Liver (tissue), 9 donors: ENCODE measurements around the gene NOL6. TPM values are rescaled to one million over a fixed set of nuclear protein-coding genes. Genes with fewer than 3 reads are reported as not detected.
A peak's percentile ranks its signal among the peaks of the same experiment; 100 is the strongest.

Source experiments
- DNase-seq: peaks from one replicate; pipeline ENCODE4 v3.0.0-alpha.2; 2017; ENCODE audit warnings: low spot score
- H3K27ac ChIP-seq, 2 donors: one replicate each; pipeline ENCODE4 v1.7.0; 2013; ENCODE audit warnings: inconsistent platforms in 2 of 2, low read length in 2 of 2, control low read depth in 1 of 2, low read depth in 1 of 2, mild to moderate bottlenecking in 1 of 2
- H3K27me3 ChIP-seq, 4 donors: one replicate each; pipeline versions ENCODE4 v1.6.1 to v1.7.0; 2013; ENCODE audit warnings: low read length in 3 of 4, inconsistent platforms in 1 of 4, mild to moderate bottlenecking in 1 of 4, moderate library complexity in 1 of 4; ENCODE audit not compliant: control insufficient read depth in 4 of 4, insufficient read depth in 4 of 4
- H3K36me3 ChIP-seq, 4 donors: one replicate each; pipeline versions ENCODE4 v1.6.1 to v1.7.0; 2013; ENCODE audit warnings: low read length in 3 of 4, mild to moderate bottlenecking in 3 of 4, low read depth in 1 of 4, moderate library complexity in 1 of 4; ENCODE audit not compliant: control insufficient read depth in 4 of 4, insufficient read depth in 3 of 4
- H3K4me1 ChIP-seq, 4 donors: one replicate each; pipeline versions ENCODE4 v1.6.1 to v1.7.0; 2013; ENCODE audit warnings: low read length in 3 of 4, mild to moderate bottlenecking in 3 of 4, moderate library complexity in 1 of 4; ENCODE audit not compliant: control insufficient read depth in 4 of 4, insufficient read depth in 4 of 4
- H3K4me3 ChIP-seq, 3 donors: one replicate each; pipeline versions ENCODE4 v1.6.1 to v1.7.0; 2013; ENCODE audit warnings: low read length in 3 of 3, control low read depth in 1 of 3, low read depth in 1 of 3, mild to moderate bottlenecking in 1 of 3
- H3K9ac ChIP-seq, 2 donors: one replicate each; pipeline ENCODE4 v1.7.0; 2013; ENCODE audit warnings: low read length in 2 of 2, mild to moderate bottlenecking in 2 of 2, moderate library complexity in 2 of 2, control low read depth in 1 of 2, low read depth in 1 of 2
- H3K9me3 ChIP-seq, 4 donors: one replicate each; pipeline versions ENCODE4 v1.6.1 to v1.7.0; 2013; ENCODE audit warnings: low read length in 3 of 4; ENCODE audit not compliant: control insufficient read depth in 4 of 4
- EGR1 ChIP-seq, 2 donors: IDR thresholded peaks; 2 replicates each; pipeline ENCODE4 v1.6.1; 2016 to 2018; ENCODE audit warnings: antibody characterized with exemption in 2 of 2, low read depth in 2 of 2
- FOXA2 ChIP-seq: IDR thresholded peaks from 2 replicates; pipeline ENCODE4 v1.6.1; 2016; ENCODE audit warnings: antibody characterized with exemption
- GABPA ChIP-seq, 2 donors: IDR thresholded peaks in 1 of 2; conservative IDR thresholded peaks in 1 of 2; 2 replicates each; pipeline ENCODE4 v1.6.1; 2016; ENCODE audit warnings: antibody characterized with exemption in 2 of 2, mild to moderate bottlenecking in 1 of 2, moderate library complexity in 1 of 2
- HNF4A ChIP-seq, 2 donors: conservative IDR thresholded peaks; 2 replicates each; pipeline ENCODE4 v1.6.1; 2016; ENCODE audit warnings: antibody characterized with exemption in 2 of 2, mild to moderate bottlenecking in 2 of 2
- HNF4G ChIP-seq: IDR thresholded peaks from 2 replicates; pipeline ENCODE4 v1.6.1; 2016; ENCODE audit warnings: antibody characterized with exemption
- JUND ChIP-seq, 2 donors: IDR thresholded peaks; 2 replicates each; pipeline ENCODE4 v1.6.1; 2016; ENCODE audit warnings: antibody characterized with exemption in 2 of 2
- NR2F2 ChIP-seq: IDR thresholded peaks from 2 replicates; pipeline ENCODE4 v1.6.1; 2016; ENCODE audit warnings: antibody characterized with exemption
- RAD21 ChIP-seq, 2 donors: IDR thresholded peaks; 2 replicates each; pipeline ENCODE4 v1.6.1; 2016; ENCODE audit warnings: antibody characterized with exemption in 2 of 2, mild to moderate bottlenecking in 2 of 2
- RXRA ChIP-seq, 2 donors: IDR thresholded peaks; 2 replicates each; pipeline ENCODE4 v1.6.1; 2017 to 2018; ENCODE audit warnings: antibody characterized with exemption in 2 of 2, mild to moderate bottlenecking in 1 of 2
- TAF1 ChIP-seq: conservative IDR thresholded peaks from 2 replicates; pipeline ENCODE4 v1.6.1; 2016; ENCODE audit warnings: antibody characterized with exemption, mild to moderate bottlenecking
- YY1 ChIP-seq: IDR thresholded peaks from 2 replicates; pipeline ENCODE4 v1.6.1; 2016; ENCODE audit warnings: antibody characterized with exemption, mild to moderate bottlenecking
- WGBS: extraction: QIAGEN DNeasy Blood & Tissue Kit; methylation state at CpG from one replicate; pipeline ENCODE4 v1.1.7; 2013; 5-methylcytosine and 5-hydroxymethylcytosine counted together
- polyA plus RNA-seq, 2 donors: library from polyadenylated mRNA; stranded (reverse) in 1 of 2; unstranded in 1 of 2; fragments of 200-250 nt in 1 of 2; fragments of >200 nt in 1 of 2; fragmentation: Nextera tagmentation in 1 of 2; extraction: Ambion mirVana in 1 of 2; gene quantifications; one replicate each; pipeline versions ENCODE4 v1.2.1 to v1.2.3, GENCODE V29; 2013 to 2015
- total RNA-seq, 2 donors: library from RNA; depleted of rRNA; stranded (reverse); fragments of >200 nt; gene quantifications; one replicate each; pipeline ENCODE4 v1.2.3, GENCODE V29; 2014
- TF ChIP-seq, protein P1 (sequence below): IDR thresholded peaks from 2 replicates; pipeline ENCODE4 v1.6.1; 2016; ENCODE audit warnings: antibody characterized with exemption
- TF ChIP-seq, protein P2 (sequence below): IDR thresholded peaks from 2 replicates; pipeline ENCODE4 v1.6.1; 2016; ENCODE audit warnings: antibody characterized with exemption
- TF ChIP-seq, protein P3 (sequence below): IDR thresholded peaks from 2 replicates; pipeline ENCODE4 v1.6.1; 2016; ENCODE audit warnings: antibody characterized with exemption
- TF ChIP-seq, protein P4 (sequence below): fragments of 150-350 bp; IDR thresholded peaks from 2 replicates; pipeline ENCODE4 v1.5.1; 2017; ENCODE audit warnings: improper control_type of control experiment, low read depth, low read length; ENCODE audit not compliant: missing input control
- TF ChIP-seq, protein P5 (sequence below): IDR thresholded peaks from 2 replicates; pipeline ENCODE4 v1.6.1; 2016; ENCODE audit warnings: antibody characterized with exemption, mild to moderate bottlenecking
- donor health status: healthy.
- donor health status: healthy.
- donor health status: healthy.
- donor health status: healthy.
- donor health status: healthy.

Gene NOL6
- total and polyA plus RNA-seq, 4 donors, result 8.8 to 20.2 (median 13.8) TPM

DNA sequence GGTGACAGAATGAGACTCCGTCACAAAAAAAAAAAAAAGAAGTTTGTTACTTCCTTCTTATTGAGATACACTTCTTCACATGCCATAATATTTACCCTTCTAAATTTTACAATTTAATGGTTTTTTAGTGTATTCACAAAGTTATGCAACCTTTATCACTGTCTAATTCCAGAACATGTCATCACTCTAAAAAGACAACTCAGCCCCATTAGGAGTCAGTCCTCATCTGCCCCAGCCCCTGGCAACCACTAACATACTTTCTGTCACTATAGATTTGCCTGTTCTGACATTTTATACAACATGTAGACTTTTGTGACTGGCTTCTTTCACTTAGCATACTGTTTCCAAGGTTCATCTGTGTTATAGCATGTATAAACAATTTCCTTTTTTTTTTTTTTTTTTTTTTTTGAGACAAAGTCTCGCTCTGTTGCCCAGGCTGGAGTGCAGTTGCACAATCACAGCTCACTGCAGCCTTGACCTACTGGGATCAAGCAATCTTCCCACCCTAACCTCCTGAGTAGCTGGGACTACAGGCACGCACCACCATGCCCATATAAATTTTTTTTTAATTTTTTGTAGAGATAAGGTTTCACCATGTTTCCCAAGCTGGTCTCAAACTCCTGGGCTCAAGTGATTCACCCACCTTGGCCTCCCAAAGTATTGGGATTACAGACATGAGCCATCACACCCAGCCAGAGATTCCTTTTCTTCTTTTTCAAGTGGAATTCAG is 44.3 kb downstream of the NOL6 start:
- 70% methylated on average over 3 of the region's 3 CpGs for WGBS
- Histone ChIP-seq H3K27me3 (no peaks in the 10 kb centered on the region), H3K4me3 (no peak overlapping the region), H3K27ac (no peak overlapping the region), H3K36me3 (no peaks in the 10 kb centered on the region), H3K9ac (no peak overlapping the region), H3K4me1 (peaks cover 0 to 7% (median 3%) of the 10 kb centered on the region in 4 donors), H3K9me3 (no peaks in the 10 kb centered on the region)
- TF ChIP-seq RAD21 (IDR thresholded peaks at IDR 0.05) (no peak), HNF4A (conservative IDR thresholded peaks at IDR 0.05) (peak in 1 of 2 donors; percentile 16), FOXA2 (no peak)
- no peak for DNase-seq

DNA sequence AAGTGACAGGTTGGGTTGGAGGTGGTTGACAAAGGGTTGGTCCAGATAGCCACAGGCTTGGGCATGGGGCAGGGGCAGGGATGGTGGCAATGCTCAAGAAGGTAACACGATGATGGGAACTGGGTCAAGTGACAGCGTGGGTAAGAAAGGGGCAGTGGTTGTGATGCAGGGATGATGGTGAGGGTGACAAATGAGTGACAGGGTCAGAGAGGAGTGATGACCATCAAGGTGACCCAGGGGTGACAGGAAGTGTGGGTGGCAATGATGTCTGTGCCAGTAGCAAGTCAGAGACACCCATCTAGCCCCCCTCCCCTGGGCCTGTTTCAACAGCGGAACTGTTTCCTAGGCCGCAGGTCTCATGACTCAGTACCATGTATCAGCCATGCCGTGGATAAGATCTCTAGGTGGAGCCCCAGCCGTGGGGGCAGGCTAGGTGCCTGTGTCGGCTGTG is 46.9 kb downstream of the NOL6 start:
- no peak for DNase-seq
- H3K9ac ChIP-seq, result no peak overlapping the region
- TF ChIP-seq, protein P1, sequence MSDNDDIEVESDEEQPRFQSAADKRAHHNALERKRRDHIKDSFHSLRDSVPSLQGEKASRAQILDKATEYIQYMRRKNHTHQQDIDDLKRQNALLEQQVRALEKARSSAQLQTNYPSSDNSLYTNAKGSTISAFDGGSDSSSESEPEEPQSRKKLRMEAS, result no peak
- TF ChIP-seq, protein P2, sequence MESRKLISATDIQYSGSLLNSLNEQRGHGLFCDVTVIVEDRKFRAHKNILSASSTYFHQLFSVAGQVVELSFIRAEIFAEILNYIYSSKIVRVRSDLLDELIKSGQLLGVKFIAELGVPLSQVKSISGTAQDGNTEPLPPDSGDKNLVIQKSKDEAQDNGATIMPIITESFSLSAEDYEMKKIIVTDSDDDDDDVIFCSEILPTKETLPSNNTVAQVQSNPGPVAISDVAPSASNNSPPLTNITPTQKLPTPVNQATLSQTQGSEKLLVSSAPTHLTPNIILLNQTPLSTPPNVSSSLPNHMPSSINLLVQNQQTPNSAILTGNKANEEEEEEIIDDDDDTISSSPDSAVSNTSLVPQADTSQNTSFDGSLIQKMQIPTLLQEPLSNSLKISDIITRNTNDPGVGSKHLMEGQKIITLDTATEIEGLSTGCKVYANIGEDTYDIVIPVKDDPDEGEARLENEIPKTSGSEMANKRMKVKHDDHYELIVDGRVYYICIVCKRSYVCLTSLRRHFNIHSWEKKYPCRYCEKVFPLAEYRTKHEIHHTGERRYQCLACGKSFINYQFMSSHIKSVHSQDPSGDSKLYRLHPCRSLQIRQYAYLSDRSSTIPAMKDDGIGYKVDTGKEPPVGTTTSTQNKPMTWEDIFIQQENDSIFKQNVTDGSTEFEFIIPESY, result no peak
- TF ChIP-seq, protein P3, sequence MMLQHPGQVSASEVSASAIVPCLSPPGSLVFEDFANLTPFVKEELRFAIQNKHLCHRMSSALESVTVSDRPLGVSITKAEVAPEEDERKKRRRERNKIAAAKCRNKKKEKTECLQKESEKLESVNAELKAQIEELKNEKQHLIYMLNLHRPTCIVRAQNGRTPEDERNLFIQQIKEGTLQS, result no peak
- no peak for TF ChIP-seq GABPA (IDR thresholded peaks at IDR 0.05 in 1 of 2, conservative IDR thresholded peaks at IDR 0.05 in 1 of 2)
- no peak for TF ChIP-seq TAF1
- TF ChIP-seq, protein P4, sequence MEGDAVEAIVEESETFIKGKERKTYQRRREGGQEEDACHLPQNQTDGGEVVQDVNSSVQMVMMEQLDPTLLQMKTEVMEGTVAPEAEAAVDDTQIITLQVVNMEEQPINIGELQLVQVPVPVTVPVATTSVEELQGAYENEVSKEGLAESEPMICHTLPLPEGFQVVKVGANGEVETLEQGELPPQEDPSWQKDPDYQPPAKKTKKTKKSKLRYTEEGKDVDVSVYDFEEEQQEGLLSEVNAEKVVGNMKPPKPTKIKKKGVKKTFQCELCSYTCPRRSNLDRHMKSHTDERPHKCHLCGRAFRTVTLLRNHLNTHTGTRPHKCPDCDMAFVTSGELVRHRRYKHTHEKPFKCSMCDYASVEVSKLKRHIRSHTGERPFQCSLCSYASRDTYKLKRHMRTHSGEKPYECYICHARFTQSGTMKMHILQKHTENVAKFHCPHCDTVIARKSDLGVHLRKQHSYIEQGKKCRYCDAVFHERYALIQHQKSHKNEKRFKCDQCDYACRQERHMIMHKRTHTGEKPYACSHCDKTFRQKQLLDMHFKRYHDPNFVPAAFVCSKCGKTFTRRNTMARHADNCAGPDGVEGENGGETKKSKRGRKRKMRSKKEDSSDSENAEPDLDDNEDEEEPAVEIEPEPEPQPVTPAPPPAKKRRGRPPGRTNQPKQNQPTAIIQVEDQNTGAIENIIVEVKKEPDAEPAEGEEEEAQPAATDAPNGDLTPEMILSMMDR, result no peak
- TF ChIP-seq HNF4G, result no peak
- TF ChIP-seq EGR1 (IDR thresholded peaks at IDR 0.05; ENCODE audit: low read depth in 2 of 2), result no peak
- TF ChIP-seq RXRA (IDR thresholded peaks at IDR 0.05), result no peak
- no peak for TF ChIP-seq JUND (IDR thresholded peaks at IDR 0.05)
- TF ChIP-seq YY1, result no peak
- TF ChIP-seq, protein P5, sequence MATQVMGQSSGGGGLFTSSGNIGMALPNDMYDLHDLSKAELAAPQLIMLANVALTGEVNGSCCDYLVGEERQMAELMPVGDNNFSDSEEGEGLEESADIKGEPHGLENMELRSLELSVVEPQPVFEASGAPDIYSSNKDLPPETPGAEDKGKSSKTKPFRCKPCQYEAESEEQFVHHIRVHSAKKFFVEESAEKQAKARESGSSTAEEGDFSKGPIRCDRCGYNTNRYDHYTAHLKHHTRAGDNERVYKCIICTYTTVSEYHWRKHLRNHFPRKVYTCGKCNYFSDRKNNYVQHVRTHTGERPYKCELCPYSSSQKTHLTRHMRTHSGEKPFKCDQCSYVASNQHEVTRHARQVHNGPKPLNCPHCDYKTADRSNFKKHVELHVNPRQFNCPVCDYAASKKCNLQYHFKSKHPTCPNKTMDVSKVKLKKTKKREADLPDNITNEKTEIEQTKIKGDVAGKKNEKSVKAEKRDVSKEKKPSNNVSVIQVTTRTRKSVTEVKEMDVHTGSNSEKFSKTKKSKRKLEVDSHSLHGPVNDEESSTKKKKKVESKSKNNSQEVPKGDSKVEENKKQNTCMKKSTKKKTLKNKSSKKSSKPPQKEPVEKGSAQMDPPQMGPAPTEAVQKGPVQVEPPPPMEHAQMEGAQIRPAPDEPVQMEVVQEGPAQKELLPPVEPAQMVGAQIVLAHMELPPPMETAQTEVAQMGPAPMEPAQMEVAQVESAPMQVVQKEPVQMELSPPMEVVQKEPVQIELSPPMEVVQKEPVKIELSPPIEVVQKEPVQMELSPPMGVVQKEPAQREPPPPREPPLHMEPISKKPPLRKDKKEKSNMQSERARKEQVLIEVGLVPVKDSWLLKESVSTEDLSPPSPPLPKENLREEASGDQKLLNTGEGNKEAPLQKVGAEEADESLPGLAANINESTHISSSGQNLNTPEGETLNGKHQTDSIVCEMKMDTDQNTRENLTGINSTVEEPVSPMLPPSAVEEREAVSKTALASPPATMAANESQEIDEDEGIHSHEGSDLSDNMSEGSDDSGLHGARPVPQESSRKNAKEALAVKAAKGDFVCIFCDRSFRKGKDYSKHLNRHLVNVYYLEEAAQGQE, result no peak
- TF ChIP-seq NR2F2, result no peak
- H3K27ac ChIP-seq, result no peak overlapping the region
- 94% methylated on average over 7 of the region's 7 CpGs for WGBS
- no peak overlapping the region for H3K4me3 ChIP-seq
- H3K9me3 ChIP-seq, result no peaks in the 10 kb centered on the region
- peaks cover 0 to 7% (median 3%) of the 10 kb centered on the region in 4 donors for H3K4me1 ChIP-seq
- H3K36me3 ChIP-seq, result no peaks in the 10 kb centered on the region
- H3K27me3 ChIP-seq, result no peaks in the 10 kb centered on the region
